ENCODE data around the gene LSM12.

LSM12 gene

DNA sequence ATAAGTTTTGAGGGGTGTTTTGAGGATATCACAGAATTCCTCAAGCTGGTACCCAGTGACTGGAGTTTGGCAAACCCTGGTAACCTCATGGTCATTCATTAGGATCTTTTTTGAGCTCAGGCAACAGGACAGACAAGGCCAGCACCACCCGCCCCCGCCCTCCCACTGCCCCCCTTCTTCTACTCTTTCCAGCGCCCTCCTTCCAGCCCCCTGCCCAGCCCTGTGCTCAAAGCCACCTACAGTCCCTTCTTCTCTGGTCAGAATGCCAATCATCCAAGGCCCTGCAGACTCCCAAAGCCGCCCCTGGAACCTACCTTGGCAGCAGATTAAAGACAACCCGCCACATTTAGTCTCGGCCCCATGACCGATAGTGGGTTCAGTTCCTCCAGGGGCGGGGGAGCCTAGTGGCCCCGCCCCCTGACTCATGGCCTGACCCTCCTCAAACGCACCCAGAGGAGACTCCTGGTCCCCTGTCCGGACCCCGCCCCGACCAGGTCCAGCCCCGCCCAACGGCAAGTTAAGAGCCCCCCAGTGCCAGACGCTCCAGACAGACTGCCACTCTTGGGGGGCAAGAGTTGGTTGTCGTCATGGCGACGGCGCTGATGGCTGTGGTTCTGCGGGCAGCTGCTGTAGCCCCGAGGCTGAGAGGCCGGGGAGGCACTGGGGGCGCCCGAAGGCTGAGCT lies 62.3 kb downstream of the LSM12 start, which contains the start of gene NAGS:
TSS of gene NAGS (plus strand) at position 546 of the 684 bp plus-strand sequence. CDS start at position 588, 42 bp downstream.
- Histone ChIP-seq H3K9me3 (ENCODE audit: insufficient read depth, low read length) (no peaks in the 10 kb centered on the region), H3K9me2 (replicated peaks; ENCODE audit: insufficient read depth, low read length) (no peaks in the 10 kb centered on the region), H3K27me3 (ENCODE audit: low read length) (no peaks in the 10 kb centered on the region), H2AFZ (ENCODE audit: low read depth, low read length, severe bottlenecking) (no peak within 1 kb of the TSS), H3K9ac (ENCODE audit: low read length) (no peak within 1 kb of the TSS), H3F3A (ENCODE audit: insufficient read depth) (no peaks in the 10 kb centered on the region; the same call in 1 of the 2 replicates), H3K4me2 (ENCODE audit: low read depth, low read length, poor library complexity, severe bottlenecking) (no peak within 1 kb of the TSS), H4K20me1 (ENCODE audit: low read depth, low read length) (no peaks in the 10 kb centered on the region), H3K36me3 (ENCODE audit: low read length) (no peaks in the 10 kb centered on the region), H3K27ac (ENCODE audit: low read depth, low read length) (no peak within 1 kb of the TSS), H3K4me3 (ENCODE audit: insufficient read depth, low read length, poor library complexity, severe bottlenecking) (no peak within 1 kb of the TSS), H3K79me2 (ENCODE audit: insufficient read depth, low read length) (no peaks in the 10 kb centered on the region)
- TF ChIP-seq EZH2phosphoT487 (conservative IDR thresholded peaks at IDR 0.05; ENCODE audit: low read length): no peak
- TF ChIP-seq, protein P1, sequence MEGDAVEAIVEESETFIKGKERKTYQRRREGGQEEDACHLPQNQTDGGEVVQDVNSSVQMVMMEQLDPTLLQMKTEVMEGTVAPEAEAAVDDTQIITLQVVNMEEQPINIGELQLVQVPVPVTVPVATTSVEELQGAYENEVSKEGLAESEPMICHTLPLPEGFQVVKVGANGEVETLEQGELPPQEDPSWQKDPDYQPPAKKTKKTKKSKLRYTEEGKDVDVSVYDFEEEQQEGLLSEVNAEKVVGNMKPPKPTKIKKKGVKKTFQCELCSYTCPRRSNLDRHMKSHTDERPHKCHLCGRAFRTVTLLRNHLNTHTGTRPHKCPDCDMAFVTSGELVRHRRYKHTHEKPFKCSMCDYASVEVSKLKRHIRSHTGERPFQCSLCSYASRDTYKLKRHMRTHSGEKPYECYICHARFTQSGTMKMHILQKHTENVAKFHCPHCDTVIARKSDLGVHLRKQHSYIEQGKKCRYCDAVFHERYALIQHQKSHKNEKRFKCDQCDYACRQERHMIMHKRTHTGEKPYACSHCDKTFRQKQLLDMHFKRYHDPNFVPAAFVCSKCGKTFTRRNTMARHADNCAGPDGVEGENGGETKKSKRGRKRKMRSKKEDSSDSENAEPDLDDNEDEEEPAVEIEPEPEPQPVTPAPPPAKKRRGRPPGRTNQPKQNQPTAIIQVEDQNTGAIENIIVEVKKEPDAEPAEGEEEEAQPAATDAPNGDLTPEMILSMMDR (IDR thresholded peaks at IDR 0.05; ENCODE audit: insufficient read depth, low read length, poor library complexity, severe bottlenecking): no peak

DNA sequence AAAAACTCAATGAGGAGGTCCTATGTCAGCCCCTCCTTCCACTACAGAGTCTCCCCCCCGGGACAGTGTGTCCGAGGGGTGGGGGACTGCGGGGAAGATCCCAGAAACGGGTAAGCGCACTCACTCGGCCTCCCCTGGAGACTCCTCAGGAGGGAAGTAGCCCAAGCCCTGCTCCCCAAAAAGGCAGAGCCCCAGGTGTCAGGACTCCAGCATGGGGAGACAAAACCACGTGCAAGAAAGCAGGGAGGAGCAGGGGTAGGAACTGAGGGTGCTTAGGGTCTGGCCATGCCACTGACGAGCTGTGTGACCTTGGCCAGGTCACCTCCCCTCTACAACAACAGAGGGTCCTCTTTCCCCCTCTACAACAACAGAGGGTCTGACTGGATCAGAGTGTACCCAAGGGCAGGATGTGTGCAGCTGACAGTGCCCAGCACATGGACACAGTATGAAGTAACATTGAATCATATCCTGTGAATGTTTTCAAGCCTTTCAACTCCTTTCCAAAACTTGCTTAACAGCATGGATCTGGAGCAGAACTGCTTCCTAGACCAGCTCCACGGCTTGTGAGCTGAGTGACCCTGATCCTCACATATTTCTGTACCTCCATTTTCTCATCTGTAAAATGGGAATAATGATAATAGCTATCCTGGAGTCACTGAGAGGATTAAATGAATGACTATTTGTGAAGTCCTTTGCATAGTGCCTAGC lies 64.2 kb downstream of the LSM12 start:
- Histone ChIP-seq H2AFZ (ENCODE audit: low read depth, low read length, severe bottlenecking) (no peak overlapping the region), H3K4me3 (ENCODE audit: insufficient read depth, low read length, poor library complexity, severe bottlenecking) (no peak overlapping the region), H3K4me2 (ENCODE audit: low read depth, low read length, poor library complexity, severe bottlenecking) (no peak overlapping the region)

DNA sequence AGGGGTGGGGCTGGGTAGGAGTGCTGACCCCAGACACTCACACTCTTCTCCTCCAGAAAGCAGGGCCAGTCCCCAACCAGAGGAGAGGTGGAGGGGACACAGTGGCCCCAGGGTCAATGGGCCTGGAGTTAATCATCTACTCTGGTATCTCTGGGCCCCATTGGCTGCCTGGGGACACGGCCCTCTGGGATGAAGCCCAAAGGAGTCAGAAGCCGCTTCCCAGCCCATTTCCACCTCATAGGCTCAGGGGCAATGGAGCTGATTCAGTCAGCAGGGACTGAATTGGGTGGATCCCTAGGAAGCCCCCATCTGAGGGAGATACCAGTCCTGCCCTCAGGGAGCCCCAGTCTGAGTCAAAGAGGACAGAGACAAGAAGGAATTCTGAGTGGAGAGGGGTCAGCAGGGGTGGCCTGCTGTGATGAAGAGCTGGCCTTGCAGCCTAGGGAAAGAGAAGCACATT lies 65.0 kb downstream of the LSM12 start:
- Histone ChIP-seq H3K9me3 (ENCODE audit: insufficient read depth, low read length) (no peaks in the 10 kb centered on the region), H3K4me3 (ENCODE audit: insufficient read depth, low read length, poor library complexity, severe bottlenecking) (no peak overlapping the region), H3K9ac (ENCODE audit: low read length) (no peak overlapping the region), H4K20me1 (ENCODE audit: low read depth, low read length) (no peaks in the 10 kb centered on the region), H3K27me3 (ENCODE audit: low read length) (no peaks in the 10 kb centered on the region), H3K36me3 (ENCODE audit: low read length) (no peaks in the 10 kb centered on the region), H3K9me2 (replicated peaks; ENCODE audit: insufficient read depth, low read length) (no peaks in the 10 kb centered on the region), H3K27ac (ENCODE audit: low read depth, low read length) (no peak overlapping the region), H3K4me2 (ENCODE audit: low read depth, low read length, poor library complexity, severe bottlenecking) (no peak overlapping the region), H3F3A (ENCODE audit: insufficient read depth) (no peaks in the 10 kb centered on the region), H3K79me2 (ENCODE audit: insufficient read depth, low read length) (no peaks in the 10 kb centered on the region), H2AFZ (ENCODE audit: low read depth, low read length, severe bottlenecking) (no peak overlapping the region)
- no peak for TF ChIP-seq EZH2phosphoT487 (conservative IDR thresholded peaks at IDR 0.05; ENCODE audit: low read length)
- TF ChIP-seq, protein P1 (IDR thresholded peaks at IDR 0.05; ENCODE audit: insufficient read depth, low read length, poor library complexity, severe bottlenecking): no peak

More for the DNA sequence above, 64.2 kb downstream of the LSM12 start:
- H4K20me1 ChIP-seq (ENCODE audit: low read depth, low read length): no peaks in the 10 kb centered on the region
- H3K36me3 ChIP-seq (ENCODE audit: low read length): no peaks in the 10 kb centered on the region
- H3K9me3 ChIP-seq (ENCODE audit: insufficient read depth, low read length): no peaks in the 10 kb centered on the region
- TF ChIP-seq EZH2phosphoT487 (conservative IDR thresholded peaks at IDR 0.05; ENCODE audit: low read length): no peak
- TF ChIP-seq, protein P1 (IDR thresholded peaks at IDR 0.05; ENCODE audit: insufficient read depth, low read length, poor library complexity, severe bottlenecking): no peak
- no peaks in the 10 kb centered on the region for H3K27me3 ChIP-seq (ENCODE audit: low read length)
- H3K79me2 ChIP-seq (ENCODE audit: insufficient read depth, low read length): no peaks in the 10 kb centered on the region
- H3F3A ChIP-seq (ENCODE audit: insufficient read depth): no peaks in the 10 kb centered on the region
- no peak overlapping the region for H3K9ac ChIP-seq (ENCODE audit: low read length)
- H3K9me2 ChIP-seq (replicated peaks; ENCODE audit: insufficient read depth, low read length): no peaks in the 10 kb centered on the region
- H3K27ac ChIP-seq (ENCODE audit: low read depth, low read length): no peak overlapping the region

Data from SU-DHL-6 (cell line).